Measurements from ENCODE around the gene EXOG.

DNA sequence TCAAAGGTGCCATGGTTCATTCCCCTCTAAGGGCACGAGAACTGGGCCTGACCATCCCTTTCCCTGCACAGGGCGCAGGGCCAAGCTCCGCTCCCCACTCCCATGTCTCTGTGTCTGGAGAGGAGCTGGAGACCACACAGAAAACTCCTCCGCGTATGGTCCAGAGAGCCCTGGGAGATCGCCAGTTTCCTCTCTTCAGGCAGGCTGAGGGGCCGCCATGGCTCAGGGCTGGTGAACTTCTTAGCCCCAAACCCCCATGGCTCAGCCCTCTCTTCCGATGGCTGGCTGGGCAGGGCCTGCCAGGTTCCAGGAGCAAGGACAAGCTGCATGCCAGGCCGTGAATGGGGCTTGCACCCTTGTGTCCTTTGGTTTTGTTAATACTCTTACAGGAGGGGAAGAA is 52.9 kb downstream of the EXOG start:
- TF ChIP-seq, protein P1, sequence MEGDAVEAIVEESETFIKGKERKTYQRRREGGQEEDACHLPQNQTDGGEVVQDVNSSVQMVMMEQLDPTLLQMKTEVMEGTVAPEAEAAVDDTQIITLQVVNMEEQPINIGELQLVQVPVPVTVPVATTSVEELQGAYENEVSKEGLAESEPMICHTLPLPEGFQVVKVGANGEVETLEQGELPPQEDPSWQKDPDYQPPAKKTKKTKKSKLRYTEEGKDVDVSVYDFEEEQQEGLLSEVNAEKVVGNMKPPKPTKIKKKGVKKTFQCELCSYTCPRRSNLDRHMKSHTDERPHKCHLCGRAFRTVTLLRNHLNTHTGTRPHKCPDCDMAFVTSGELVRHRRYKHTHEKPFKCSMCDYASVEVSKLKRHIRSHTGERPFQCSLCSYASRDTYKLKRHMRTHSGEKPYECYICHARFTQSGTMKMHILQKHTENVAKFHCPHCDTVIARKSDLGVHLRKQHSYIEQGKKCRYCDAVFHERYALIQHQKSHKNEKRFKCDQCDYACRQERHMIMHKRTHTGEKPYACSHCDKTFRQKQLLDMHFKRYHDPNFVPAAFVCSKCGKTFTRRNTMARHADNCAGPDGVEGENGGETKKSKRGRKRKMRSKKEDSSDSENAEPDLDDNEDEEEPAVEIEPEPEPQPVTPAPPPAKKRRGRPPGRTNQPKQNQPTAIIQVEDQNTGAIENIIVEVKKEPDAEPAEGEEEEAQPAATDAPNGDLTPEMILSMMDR (IDR thresholded peaks at IDR 0.05) = no peak
- no peak for TF ChIP-seq POLR2A (IDR thresholded peaks at IDR 0.05)
